SU-DHL-6 (cell line): ENCODE measurements around the gene HACE1.
"Not testable (repeated sequence)": the region's sequence is repeated elsewhere in the genome, so short reads cannot be mapped to it uniquely, and the experiment has no call there.

Experiments used
- H2AFZ ChIP-seq: fragments of 200-600 bp; sonication (generic); 2 replicates; pipeline ENCODE4 v1.6.1; 2014; ENCODE audit warnings: low read depth, mild to moderate bottlenecking, moderate library complexity, mixed read lengths, antibody characterized with exemption, low read length; ENCODE audit not compliant: severe bottlenecking
- H3F3A ChIP-seq: fragments of 200-600 bp; shearing (Covaris generic); 2 replicates; pipeline ENCODE4 v1.6.0; 2016; ENCODE audit warnings: antibody characterized with exemption, mild to moderate bottlenecking; ENCODE audit not compliant: insufficient read depth
- H3K27ac ChIP-seq: fragments of 200-600 bp; sonication (generic); 2 replicates; pipeline ENCODE4 v1.5.1; 2016; ENCODE audit warnings: low read depth, mild to moderate bottlenecking, low read length, moderate library complexity, mixed read lengths
- H3K27me3 ChIP-seq: fragments of 200-600 bp; sonication (generic), shearing (Covaris generic); 2 replicates; pipeline ENCODE4 v1.6.0; 2014; ENCODE audit warnings: mild to moderate bottlenecking, low read length
- H3K36me3 ChIP-seq: fragments of 200-600 bp; sonication (generic); 2 replicates; pipeline ENCODE4 v1.6.1; 2014; ENCODE audit warnings: mild to moderate bottlenecking, low read length, mixed read lengths
- H3K4me2 ChIP-seq: fragments of 300-600, 200-600 bp; shearing (Covaris generic), sonication (generic); 2 replicates; pipeline ENCODE4 v1.6.0; 2014; ENCODE audit warnings: low read length, low read depth, mild to moderate bottlenecking; ENCODE audit not compliant: poor library complexity, severe bottlenecking
- H3K4me3 ChIP-seq: fragments of 200-600 bp; sonication (generic); 2 replicates; pipeline ENCODE4 v1.5.1; 2014; ENCODE audit warnings: antibody characterized with exemption, low read length, mild to moderate bottlenecking, mixed read lengths; ENCODE audit not compliant: insufficient read depth, poor library complexity, severe bottlenecking
- H3K79me2 ChIP-seq: fragments of 200-600 bp; sonication (generic); 2 replicates; pipeline ENCODE4 v1.6.1; 2014; ENCODE audit warnings: mild to moderate bottlenecking, low read length, moderate library complexity; ENCODE audit not compliant: insufficient read depth
- H3K9ac ChIP-seq: fragments of 200-600 bp; sonication (generic); 2 replicates; pipeline ENCODE4 v1.7.0; 2014; ENCODE audit warnings: mild to moderate bottlenecking, low read length
- H3K9me2 ChIP-seq: fragments of 200-600 bp; sonication (generic); replicated peaks from 2 replicates; pipeline ENCODE4 v1.6.1; 2014; ENCODE audit warnings: low read length; ENCODE audit not compliant: insufficient read depth
- H3K9me3 ChIP-seq: fragments of 200-600 bp; sonication (generic); 2 replicates; pipeline ENCODE4 v1.6.1; 2014; ENCODE audit warnings: low read length, mixed read lengths; ENCODE audit not compliant: insufficient read depth
- H4K20me1 ChIP-seq: fragments of 200-600 bp; sonication (generic); 2 replicates; pipeline ENCODE4 v1.6.1; 2014; ENCODE audit warnings: low read depth, mild to moderate bottlenecking, antibody characterized with exemption, low read length, moderate library complexity, mixed read lengths
- CTCF ChIP-seq: fragments of 200-600 bp; sonication (generic); IDR thresholded peaks from one replicate; pipeline ENCODE4 v1.5.1; 2017; ENCODE audit warnings: antibody characterized with exemption, mild to moderate bottlenecking, low read length, moderate library complexity; ENCODE audit not compliant: insufficient read depth, poor library complexity, severe bottlenecking
- EZH2phosphoT487 ChIP-seq: fragments of 200-600 bp; sonication (generic), shearing (Covaris generic); conservative IDR thresholded peaks from 2 replicates; pipeline ENCODE4 v1.6.1; 2018; ENCODE audit warnings: mild to moderate bottlenecking, antibody characterized with exemption, low read length, moderate library complexity, mixed read lengths

Gene HACE1

GRCh38 chr6:104858642-104859041 lies 1.1 kb downstream of the HACE1 start:
- Histone ChIP-seq H3K27me3 (no peaks in the 10 kb centered on the region), H3K27ac (no peak overlapping the region), H3K9me3 (no peaks in the 10 kb centered on the region), H2AFZ (peak overlapping the region; percentile 89), H3K36me3 (no peaks in the 10 kb centered on the region; the same call in 1 of the 2 replicates), H3K4me2 (peak overlapping the region; percentile 76), H4K20me1 (no peaks in the 10 kb centered on the region), H3K9me2 (no peaks in the 10 kb centered on the region), H3K79me2 (peaks cover 15% of the 10 kb centered on the region; the same call in 1 of the 2 replicates), H3F3A (no peaks in the 10 kb centered on the region), H3K9ac (peak overlapping the region; percentile 83), H3K4me3 (peak overlapping the region; percentile 96)
- TF ChIP-seq EZH2phosphoT487 (no peak), CTCF (no peak)

GRCh38 chr6:104855507-104855906 lies 4.2 kb downstream of the HACE1 start:
- no peak for TF ChIP-seq CTCF
- TF ChIP-seq EZH2phosphoT487: no peak
- H3K36me3 ChIP-seq: no peaks in the 10 kb centered on the region; the same call in 1 of the 2 replicates
- H3K27ac ChIP-seq: no peak overlapping the region
- H3K9me2 ChIP-seq: no peaks in the 10 kb centered on the region
- H4K20me1 ChIP-seq: no peaks in the 10 kb centered on the region
- H2AFZ ChIP-seq: no peak overlapping the region
- H3K4me3 ChIP-seq: no peak overlapping the region
- peaks cover 17% of the 10 kb centered on the region; the same call in 1 of the 2 replicates for H3K79me2 ChIP-seq
- H3K9ac ChIP-seq: no peak overlapping the region
- no peak overlapping the region for H3K4me2 ChIP-seq
- H3F3A ChIP-seq: no peaks in the 10 kb centered on the region
- no peaks in the 10 kb centered on the region for H3K9me3 ChIP-seq
- no peaks in the 10 kb centered on the region for H3K27me3 ChIP-seq

- not testable (repeated sequence) for H3K27me3 ChIP-seq, H3K36me3 ChIP-seq, H3K4me3 ChIP-seq, H3K27ac ChIP-seq, H3K79me2 ChIP-seq, H4K20me1 ChIP-seq, H3K4me2 ChIP-seq, H3K9me3 ChIP-seq, H3K9me2 ChIP-seq, H3F3A ChIP-seq, H2AFZ ChIP-seq, H3K9ac ChIP-seq
Observed at GRCh38 chr6:104847721-104848120, 12.0 kb downstream of the HACE1 start.

GRCh38 chr6:104843229-104843628 lies 16.5 kb downstream of the HACE1 start:
- Histone ChIP-seq H3K9me2 (no peaks in the 10 kb centered on the region), H3K27ac (no peak overlapping the region), H3K4me3 (no peak overlapping the region), H3K9ac (no peak overlapping the region), H3K27me3 (no peaks in the 10 kb centered on the region), H3K4me2 (no peak overlapping the region), H3F3A (no peaks in the 10 kb centered on the region), H3K9me3 (no peaks in the 10 kb centered on the region), H3K36me3 (no peaks in the 10 kb centered on the region), H2AFZ (no peak overlapping the region), H4K20me1 (no peaks in the 10 kb centered on the region), H3K79me2 (no peaks in the 10 kb centered on the region)
- TF ChIP-seq EZH2phosphoT487 (no peak), CTCF (no peak)
